Measurements from ENCODE around the gene FOXB1.

Gene FOXB1

DNA sequence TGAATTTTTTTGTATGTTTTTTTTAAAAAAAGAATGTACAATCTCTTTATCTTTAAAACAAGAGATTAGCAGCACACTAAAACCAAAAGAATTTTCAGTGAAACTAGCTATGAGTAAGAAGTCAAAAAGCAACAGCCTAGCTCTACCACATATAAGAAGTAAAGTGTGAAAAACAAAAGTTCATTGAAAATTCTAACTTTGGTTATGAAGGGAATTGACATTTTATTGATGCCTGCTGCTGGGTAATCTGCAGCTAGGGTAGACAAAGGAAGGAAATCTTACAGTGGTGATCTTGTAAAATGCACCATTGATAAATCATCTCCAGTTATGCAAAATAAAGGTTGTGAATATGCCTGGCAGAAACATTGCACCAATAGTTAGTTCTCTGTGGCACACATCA lies 37.8 kb upstream of the FOXB1 start:
- TF ChIP-seq SPI1 (IDR thresholded peaks at IDR 0.05; ENCODE audit: borderline replicate concordance, low read depth), result no peak
- no peak for TF ChIP-seq CTCF (IDR thresholded peaks at IDR 0.05; ENCODE audit: insufficient read depth, low read length)
- TF ChIP-seq GABPA (IDR thresholded peaks at IDR 0.05; ENCODE audit: low read depth), result no peak
- TF ChIP-seq, protein P1, sequence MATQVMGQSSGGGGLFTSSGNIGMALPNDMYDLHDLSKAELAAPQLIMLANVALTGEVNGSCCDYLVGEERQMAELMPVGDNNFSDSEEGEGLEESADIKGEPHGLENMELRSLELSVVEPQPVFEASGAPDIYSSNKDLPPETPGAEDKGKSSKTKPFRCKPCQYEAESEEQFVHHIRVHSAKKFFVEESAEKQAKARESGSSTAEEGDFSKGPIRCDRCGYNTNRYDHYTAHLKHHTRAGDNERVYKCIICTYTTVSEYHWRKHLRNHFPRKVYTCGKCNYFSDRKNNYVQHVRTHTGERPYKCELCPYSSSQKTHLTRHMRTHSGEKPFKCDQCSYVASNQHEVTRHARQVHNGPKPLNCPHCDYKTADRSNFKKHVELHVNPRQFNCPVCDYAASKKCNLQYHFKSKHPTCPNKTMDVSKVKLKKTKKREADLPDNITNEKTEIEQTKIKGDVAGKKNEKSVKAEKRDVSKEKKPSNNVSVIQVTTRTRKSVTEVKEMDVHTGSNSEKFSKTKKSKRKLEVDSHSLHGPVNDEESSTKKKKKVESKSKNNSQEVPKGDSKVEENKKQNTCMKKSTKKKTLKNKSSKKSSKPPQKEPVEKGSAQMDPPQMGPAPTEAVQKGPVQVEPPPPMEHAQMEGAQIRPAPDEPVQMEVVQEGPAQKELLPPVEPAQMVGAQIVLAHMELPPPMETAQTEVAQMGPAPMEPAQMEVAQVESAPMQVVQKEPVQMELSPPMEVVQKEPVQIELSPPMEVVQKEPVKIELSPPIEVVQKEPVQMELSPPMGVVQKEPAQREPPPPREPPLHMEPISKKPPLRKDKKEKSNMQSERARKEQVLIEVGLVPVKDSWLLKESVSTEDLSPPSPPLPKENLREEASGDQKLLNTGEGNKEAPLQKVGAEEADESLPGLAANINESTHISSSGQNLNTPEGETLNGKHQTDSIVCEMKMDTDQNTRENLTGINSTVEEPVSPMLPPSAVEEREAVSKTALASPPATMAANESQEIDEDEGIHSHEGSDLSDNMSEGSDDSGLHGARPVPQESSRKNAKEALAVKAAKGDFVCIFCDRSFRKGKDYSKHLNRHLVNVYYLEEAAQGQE (IDR thresholded peaks at IDR 0.05; ENCODE audit: insufficient replicate concordance, low read depth), result no peak
- TF ChIP-seq POLR2AphosphoS5 (IDR thresholded peaks at IDR 0.05; ENCODE audit: low read depth), result no peak
- H3K27ac ChIP-seq (replicated peaks), result no peak overlapping the region
- H3K4me3 ChIP-seq (replicated peaks; ENCODE audit: insufficient read depth, low read length), result no peak overlapping the region
- no peak for DNase-seq (ENCODE audit: low read depth in 1 of 2, low spot score in 1 of 2)
- H3K27me3 ChIP-seq (ENCODE audit: insufficient read depth, poor library complexity, severe bottlenecking), result no peaks in the 10 kb centered on the region

DNA sequence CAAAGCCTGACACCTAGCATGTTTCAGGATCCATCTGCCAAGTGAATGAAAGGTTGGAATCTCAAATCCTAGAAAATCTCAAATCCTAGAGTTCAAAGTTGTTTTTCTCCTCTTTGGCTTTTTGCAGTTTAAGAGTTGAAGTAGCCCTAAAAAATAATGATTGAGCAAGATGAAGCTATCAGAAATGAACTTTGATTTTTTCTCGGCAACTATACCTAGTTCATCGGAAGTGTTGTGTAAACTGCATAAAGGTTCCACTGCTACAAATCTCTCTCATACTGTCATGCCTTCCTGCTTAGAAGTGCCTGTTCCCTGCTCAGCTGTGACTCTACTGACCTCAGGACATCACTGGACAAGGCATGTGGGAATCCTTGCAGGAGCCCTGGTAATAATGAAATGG lies 35.8 kb upstream of the FOXB1 start:
- Histone ChIP-seq H3K27ac (replicated peaks) (no peak overlapping the region), H3K27me3 (ENCODE audit: insufficient read depth, poor library complexity, severe bottlenecking) (no peaks in the 10 kb centered on the region), H3K4me3 (replicated peaks; ENCODE audit: insufficient read depth, low read length) (no peak overlapping the region)
- DNase-seq (ENCODE audit: low read depth in 1 of 2, low spot score in 1 of 2), result no peak
- TF ChIP-seq POLR2AphosphoS5 (IDR thresholded peaks at IDR 0.05; ENCODE audit: low read depth) (no peak), GABPA (IDR thresholded peaks at IDR 0.05; ENCODE audit: low read depth) (no peak), CTCF (IDR thresholded peaks at IDR 0.05; ENCODE audit: insufficient read depth, low read length) (no peak), SPI1 (IDR thresholded peaks at IDR 0.05; ENCODE audit: borderline replicate concordance, low read depth) (no peak)
- TF ChIP-seq, protein P1 (IDR thresholded peaks at IDR 0.05; ENCODE audit: insufficient replicate concordance, low read depth), result no peak

DNA sequence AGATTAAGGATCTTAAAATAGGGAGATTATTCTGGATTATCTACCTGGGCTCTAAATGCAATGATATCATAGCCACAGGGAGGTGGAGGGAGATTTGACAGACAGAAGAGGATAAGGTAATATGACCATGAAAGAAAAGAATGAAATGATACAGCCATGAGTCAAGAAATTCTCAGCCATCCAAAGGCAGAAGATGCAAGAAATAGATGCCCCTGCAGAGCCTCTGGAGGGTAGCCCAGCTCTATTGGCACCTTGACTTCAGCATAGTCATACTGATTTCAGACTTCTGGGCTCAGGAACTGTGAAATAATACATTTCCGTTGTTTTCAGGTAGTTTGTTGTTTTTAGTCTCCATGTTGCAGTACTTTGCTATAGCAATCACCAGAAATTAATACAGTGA lies 31.9 kb upstream of the FOXB1 start:
- TF ChIP-seq GABPA (IDR thresholded peaks at IDR 0.05; ENCODE audit: low read depth) (no peak), POLR2AphosphoS5 (IDR thresholded peaks at IDR 0.05; ENCODE audit: low read depth) (no peak), CTCF (IDR thresholded peaks at IDR 0.05; ENCODE audit: insufficient read depth, low read length) (no peak), SPI1 (IDR thresholded peaks at IDR 0.05; ENCODE audit: borderline replicate concordance, low read depth) (no peak)
- TF ChIP-seq, protein P1 (IDR thresholded peaks at IDR 0.05; ENCODE audit: insufficient replicate concordance, low read depth), result no peak
- no peak overlapping the region for H3K4me3 ChIP-seq (replicated peaks; ENCODE audit: insufficient read depth, low read length)
- no peak for DNase-seq (ENCODE audit: low read depth in 1 of 2, low spot score in 1 of 2)
- H3K27me3 ChIP-seq (ENCODE audit: insufficient read depth, poor library complexity, severe bottlenecking), result no peaks in the 10 kb centered on the region
- H3K27ac ChIP-seq (replicated peaks), result no peak overlapping the region
